Renal cortical epithelial cell (primary cell): Measurements from ENCODE around the gene SLC9A7. TPM values are rescaled to one million over a fixed set of nuclear protein-coding genes. Genes with fewer than 3 reads are reported as not detected.

Experiments used
- DNase-seq: peaks from one replicate; pipeline ENCODE4 v3.0.0-alpha.2; 2011; ENCODE audit warnings: low read depth
- total RNA-seq: library from RNA; depleted of rRNA; stranded (reverse); fragments of >200 nt; gene quantifications from 2 replicates; pipeline ENCODE4 v1.2.3, GENCODE V29; 2014

Gene SLC9A7
- total RNA-seq, 1 donor from 2014 or later, result 18.1 TPM

DNA sequence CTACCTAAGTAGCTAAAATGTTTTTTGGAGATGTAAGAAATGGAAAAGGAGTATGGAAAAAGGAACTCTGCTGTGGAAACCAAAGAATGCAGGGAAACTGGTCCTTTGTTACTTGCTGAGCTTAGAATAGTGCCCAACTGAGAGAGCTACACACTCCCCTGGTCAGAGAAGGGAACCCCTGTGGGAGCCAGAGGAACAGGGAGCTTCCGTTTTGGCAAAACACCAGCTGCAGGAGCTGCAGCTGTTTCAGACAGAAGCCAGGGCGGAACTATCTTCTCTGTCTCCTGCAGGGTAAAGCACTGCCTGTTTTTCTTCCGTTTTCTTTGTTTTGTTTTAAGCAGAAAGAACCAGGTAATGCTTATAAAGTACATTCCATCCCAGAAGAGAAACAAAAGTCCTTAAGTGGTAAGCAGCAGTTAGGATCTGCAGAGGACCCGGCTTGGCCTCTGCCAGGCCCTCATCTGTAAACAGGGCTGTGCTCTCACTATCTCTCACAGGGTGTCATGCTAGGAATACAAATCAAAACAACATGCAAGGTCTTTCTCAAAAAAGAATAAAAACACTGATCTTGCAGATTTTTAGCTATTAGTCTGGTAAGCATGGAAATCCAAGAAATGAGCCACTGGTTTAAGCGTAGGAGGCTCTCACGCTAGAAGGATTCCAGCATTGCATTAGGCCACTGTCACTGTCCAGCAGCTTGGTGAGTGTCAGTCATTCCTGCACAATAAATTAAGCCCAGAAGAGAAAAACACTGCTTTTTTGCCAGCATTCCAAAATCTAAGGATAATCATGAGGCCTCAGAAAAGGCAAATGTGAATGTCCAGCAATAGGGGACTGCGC lies 109.3 kb downstream of the SLC9A7 start:
- DNase-seq, result no peak

- peak; percentile 23 for DNase-seq
Measured at GRCh38 chrX:46648660-46649059, 110.3 kb downstream of the SLC9A7 start.

DNA sequence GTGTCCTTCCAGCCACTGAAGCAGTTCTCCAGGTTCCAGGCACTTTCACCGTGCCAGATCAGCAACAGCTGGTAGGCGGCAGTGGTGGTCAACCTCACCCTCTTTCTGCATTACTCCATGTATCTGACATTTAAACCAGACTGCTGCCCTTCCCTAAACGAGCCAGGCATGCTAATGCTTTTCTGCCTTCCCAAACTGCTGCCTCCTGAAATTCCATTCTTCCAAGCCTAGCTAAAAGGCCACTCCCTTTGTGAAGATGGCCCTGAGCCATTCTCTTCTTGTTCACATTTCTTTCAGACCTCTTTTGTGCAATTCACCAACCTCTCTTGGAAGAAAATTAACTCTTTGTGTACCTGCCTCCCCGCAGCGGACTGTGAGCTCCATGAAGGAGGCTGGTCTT lies 111.7 kb downstream of the SLC9A7 start:
- DNase-seq, result no peak

DNA sequence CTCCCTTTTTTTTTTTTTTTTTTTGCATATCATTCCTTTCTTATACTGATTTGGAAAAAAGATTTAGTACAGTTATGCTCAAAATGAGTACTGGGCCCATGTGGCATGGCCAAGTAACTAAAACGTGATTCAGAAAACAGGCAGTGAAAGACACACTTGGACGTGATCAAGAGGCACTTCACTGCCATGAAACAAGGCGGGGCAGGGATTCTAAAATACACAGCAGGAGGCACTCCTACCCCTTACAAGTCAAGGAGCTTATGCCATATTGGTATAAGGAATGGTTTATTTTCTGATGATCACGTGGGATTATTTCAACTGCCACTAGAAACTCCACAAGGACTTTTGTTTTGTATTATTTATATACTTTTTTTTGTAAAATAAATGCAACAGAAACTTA lies 113.3 kb downstream of the SLC9A7 start:
- no peak for DNase-seq

GRCh38 chrX:46643636-46644035 lies 115.3 kb downstream of the SLC9A7 start:
- no peak for DNase-seq

- peak; percentile 38 for DNase-seq
Measured at GRCh38 chrX:46642145-46642544, 116.8 kb downstream of the SLC9A7 start.

GRCh38 chrX:46637938-46638337 lies 121.0 kb downstream of the SLC9A7 start:
- DNase-seq, result peak; percentile 15

DNA sequence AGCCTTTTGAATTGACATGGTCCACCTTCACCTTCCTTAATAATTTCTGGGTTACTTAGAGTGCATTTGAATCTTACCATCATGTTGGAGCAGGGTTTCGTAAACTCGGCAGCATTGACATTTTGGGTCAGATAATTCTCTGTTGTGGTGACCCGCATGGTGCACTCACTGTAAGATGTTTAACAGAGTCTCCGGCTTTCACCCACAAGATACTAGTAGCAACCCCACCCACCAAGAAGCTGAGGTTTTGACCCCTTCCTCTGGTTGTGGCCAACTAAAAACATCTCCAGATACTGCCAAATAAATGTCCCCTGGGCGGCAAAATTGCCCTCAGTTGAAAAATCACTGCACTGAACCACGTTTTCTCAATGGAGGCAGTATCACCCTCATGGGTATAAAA lies 122.7 kb downstream of the SLC9A7 start:
- DNase-seq, result no peak

DNA sequence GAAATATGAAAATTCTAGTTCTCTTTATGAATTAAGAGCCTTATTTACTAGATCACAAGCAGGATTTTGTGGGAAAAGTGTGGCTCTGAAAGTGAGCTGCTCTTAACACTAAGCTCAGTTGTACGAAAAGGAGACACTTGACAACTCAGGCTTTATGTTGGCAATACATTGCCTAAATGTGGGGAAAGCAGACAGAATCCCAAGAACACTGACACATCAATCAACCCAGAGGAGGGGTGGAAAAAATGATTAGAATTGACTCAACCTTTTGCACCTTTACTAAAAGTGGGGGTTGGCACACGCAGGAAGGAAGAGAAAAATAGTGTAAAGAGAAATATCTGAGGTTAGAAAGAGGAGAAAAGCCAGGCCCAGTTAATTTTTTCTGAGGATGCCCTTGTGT lies 123.7 kb downstream of the SLC9A7 start:
- no peak for DNase-seq

- DNase-seq, result no peak
Measured at GRCh38 chrX:46634577-46634976, 124.3 kb downstream of the SLC9A7 start.

- no peak for DNase-seq
Measured at GRCh38 chrX:46630141-46630540, 128.8 kb downstream of the SLC9A7 start.

GRCh38 chrX:46628460-46629371 lies 130.2 kb downstream of the SLC9A7 start:
- peak; percentile 14 for DNase-seq

- DNase-seq, result no peak
Measured at GRCh38 chrX:46627711-46628419, 131.1 kb downstream of the SLC9A7 start.

- DNase-seq, result no peak
Measured at GRCh38 chrX:46627062-46627461, 131.9 kb downstream of the SLC9A7 start.

DNA sequence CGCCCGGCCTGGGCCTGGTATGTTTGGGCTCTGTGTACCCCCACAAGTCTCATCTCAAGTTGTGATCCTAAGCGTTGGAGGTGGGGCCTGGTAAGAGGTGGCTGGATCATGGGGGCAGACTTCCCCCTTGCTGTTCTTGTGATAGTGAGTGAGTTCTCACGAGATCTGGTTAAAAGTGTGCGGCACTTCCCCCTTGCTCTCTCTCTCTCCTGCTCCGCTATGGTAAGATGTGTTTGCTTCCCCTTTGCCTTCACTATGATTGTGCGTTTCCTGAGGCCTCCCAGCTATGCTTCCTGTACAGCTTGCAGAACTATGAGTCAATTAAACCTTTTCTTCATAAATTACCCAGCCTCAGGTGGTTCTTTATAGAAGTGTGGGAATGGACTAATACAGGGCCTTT lies 132.4 kb downstream of the SLC9A7 start:
- no peak for DNase-seq

DNA sequence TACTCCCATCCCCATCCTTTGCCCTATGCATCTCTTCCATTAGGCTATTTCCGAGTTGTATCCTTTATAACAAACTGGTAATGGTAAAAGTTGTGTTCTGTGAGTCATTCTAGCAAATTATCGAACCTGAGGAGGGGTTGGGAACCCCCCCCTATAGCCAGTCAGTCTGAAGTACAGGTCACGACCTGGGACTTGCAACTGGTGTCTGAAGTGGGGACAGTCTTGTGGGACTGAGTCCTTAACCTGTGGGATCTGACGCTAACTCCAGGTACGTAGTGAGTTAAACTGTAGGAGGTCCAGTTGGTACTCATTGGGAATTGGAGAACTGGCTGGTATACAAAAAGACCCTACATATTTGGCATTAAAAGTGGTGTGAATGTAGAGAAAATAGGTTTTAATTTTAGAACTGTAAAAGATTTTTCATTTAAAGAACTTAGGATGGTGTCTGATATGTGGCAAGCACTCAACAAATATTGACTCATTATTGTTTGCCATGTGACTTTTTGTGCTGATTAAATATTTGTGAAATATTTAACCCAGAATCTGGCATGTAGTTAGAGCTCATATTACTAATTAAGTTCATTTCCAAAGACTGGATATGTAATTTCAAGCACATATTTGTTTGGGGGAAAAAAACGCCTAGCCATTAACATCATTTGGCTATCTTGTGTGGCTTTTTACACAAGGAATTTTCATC lies 134.7 kb downstream of the SLC9A7 start:
- DNase-seq, result no peak

DNA sequence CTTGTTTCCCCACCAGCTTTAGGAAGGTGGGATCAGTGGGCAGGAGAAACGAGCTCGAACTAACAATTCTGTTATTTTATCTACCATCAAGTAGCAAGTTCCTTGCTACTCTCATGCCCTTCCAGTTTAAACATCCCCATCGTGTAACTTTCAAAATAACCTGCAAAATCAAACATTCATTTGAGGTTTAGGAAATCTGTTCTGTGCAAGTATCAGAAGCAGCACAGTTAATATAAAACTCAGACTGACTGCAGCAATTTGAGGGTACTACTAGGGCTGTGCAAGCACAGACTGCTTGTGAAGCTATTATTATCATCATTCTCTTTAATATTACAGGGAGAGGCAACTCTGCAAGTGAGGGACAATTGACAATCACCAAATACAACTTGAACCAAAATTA lies 137.3 kb downstream of the SLC9A7 start:
- DNase-seq, result no peak

GRCh38 chrX:46620505-46620904 lies 138.4 kb downstream of the SLC9A7 start:
- DNase-seq, result no peak

DNA sequence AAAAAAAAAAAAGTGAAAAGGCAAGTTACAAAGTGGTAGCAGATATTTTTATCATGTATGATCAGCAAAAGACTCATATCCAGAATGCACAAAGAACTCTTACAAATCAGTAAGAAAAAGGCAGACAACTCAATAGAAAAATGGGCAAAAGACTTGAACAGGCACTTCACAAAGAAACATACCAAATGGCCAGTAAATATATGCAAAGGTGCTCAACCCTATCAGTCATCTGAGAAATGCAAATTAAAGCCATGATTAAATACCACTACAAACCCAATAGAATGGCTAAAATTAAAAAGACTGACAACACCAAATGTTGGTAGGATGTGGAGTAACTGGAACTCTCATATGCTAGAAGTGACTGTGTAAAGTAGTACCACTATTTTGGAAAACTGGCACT lies 140.0 kb downstream of the SLC9A7 start:
- no peak for DNase-seq

DNA sequence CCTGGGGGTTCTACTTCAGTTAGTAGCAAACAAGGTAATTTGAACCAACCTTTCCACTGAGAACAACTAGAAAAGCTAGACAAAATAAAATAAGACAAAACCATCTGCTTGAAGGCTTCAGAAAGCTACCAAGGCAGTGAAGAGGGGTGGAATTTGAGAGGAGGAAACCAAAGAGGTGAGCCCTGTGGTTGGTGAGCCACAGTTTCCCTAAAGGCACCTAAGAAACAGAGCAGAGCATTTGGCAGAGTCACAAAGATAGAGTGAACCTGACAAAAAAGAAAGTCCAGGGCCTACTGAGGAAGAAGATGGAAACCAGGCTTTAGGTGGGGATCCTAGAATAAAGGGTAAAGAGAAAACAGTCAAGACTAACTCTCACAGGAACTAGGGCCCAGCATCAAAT lies 141.0 kb downstream of the SLC9A7 start:
- DNase-seq, result no peak

DNA sequence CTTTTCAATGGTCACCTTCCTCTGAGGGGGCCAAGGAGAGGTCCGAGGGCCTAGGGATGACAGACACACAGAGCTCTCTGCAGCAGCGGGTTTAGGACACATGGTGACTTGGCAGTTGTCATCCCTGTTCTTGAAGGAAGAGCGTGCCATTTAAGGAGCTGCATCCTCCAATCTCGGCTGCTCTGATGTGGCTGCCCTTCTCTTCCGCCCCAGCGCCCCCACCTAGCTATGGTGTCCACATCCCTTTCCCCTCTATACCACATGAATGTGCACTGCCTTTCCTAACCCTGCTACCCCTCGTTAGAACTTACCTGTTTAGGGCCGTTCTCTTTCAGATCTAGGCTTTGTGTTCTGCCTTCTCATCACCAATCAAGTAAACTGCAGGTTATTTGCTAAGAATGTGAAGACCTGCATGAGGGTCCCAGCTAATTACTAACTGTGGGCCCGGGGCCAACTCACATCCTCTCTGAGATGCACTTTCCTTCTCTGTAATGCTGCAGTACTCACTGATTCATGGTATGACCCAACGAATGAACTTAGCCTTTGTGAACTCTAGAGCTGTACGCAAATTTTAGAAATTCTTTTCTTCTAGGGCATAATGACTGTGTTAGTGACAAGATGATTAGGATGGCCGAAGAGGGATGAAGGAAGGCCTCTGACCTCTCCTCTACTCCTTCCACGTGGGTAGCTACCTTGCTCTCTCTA lies 147.1 kb downstream of the SLC9A7 start:
- no peak for DNase-seq
